Nephron (organoid): Measurements from ENCODE around the gene ANAPC7.
"Not testable (repeated sequence)": the region's sequence is repeated elsewhere in the genome, so short reads cannot be mapped to it uniquely, and the experiment has no call there.

Experiments
- H3K27ac Mint-ChIP-seq, 3 experiments: 2 replicates each; pipeline ENCODE4 v1.8.0; 2020; ENCODE audit warnings: mixed read lengths in 3 of 3, mild to moderate bottlenecking in 2 of 3, moderate library complexity in 1 of 3
- H3K27me3 Mint-ChIP-seq: 2 replicates; pipeline ENCODE4 v1.8.0; 2021; ENCODE audit warnings: low read depth, mild to moderate bottlenecking, moderate library complexity, mixed read lengths
- H3K36me3 Mint-ChIP-seq: 2 replicates; pipeline ENCODE4 v1.8.0; 2020; ENCODE audit warnings: low read depth, mixed read lengths
- H3K4me1 Mint-ChIP-seq: 2 replicates; pipeline ENCODE4 v1.8.0; 2020; ENCODE audit warnings: mixed read lengths
- H3K4me3 Mint-ChIP-seq, 3 experiments: 2 replicates each; pipeline ENCODE4 v1.8.0; 2020; ENCODE audit warnings: mild to moderate bottlenecking in 3 of 3, mixed read lengths in 3 of 3, moderate library complexity in 2 of 3
- H3K9me3 Mint-ChIP-seq: 2 replicates; pipeline ENCODE4 v1.8.0; 2020; ENCODE audit warnings: mixed read lengths
- CTCF ChIP-seq, 3 experiments: fragments of 200-600 bp; sonication (generic); IDR thresholded peaks; one replicate each; pipeline ENCODE4 v1.5.0; 2021; ENCODE audit warnings: antibody characterized with exemption in 3 of 3; ENCODE audit not compliant: unreplicated experiment in 3 of 3

Gene ANAPC7

GRCh38 chr12:110367181-110367864 is 36.2 kb downstream of the ANAPC7 start:
- peak overlapping the region; percentile 89 to 96 (median 95) for H3K27ac Mint-ChIP-seq
- peaks cover 8% of the 10 kb centered on the region for H3K4me1 Mint-ChIP-seq
- no peaks in the 10 kb centered on the region for H3K36me3 Mint-ChIP-seq
- TF ChIP-seq CTCF (IDR thresholded peaks at IDR 0.05; ENCODE audit: unreplicated experiment in 3 of 3), result no peak
- no peak overlapping the region for H3K4me3 Mint-ChIP-seq
- H3K9me3 Mint-ChIP-seq, result no peaks in the 10 kb centered on the region
- H3K27me3 Mint-ChIP-seq, result no peaks in the 10 kb centered on the region

DNA sequence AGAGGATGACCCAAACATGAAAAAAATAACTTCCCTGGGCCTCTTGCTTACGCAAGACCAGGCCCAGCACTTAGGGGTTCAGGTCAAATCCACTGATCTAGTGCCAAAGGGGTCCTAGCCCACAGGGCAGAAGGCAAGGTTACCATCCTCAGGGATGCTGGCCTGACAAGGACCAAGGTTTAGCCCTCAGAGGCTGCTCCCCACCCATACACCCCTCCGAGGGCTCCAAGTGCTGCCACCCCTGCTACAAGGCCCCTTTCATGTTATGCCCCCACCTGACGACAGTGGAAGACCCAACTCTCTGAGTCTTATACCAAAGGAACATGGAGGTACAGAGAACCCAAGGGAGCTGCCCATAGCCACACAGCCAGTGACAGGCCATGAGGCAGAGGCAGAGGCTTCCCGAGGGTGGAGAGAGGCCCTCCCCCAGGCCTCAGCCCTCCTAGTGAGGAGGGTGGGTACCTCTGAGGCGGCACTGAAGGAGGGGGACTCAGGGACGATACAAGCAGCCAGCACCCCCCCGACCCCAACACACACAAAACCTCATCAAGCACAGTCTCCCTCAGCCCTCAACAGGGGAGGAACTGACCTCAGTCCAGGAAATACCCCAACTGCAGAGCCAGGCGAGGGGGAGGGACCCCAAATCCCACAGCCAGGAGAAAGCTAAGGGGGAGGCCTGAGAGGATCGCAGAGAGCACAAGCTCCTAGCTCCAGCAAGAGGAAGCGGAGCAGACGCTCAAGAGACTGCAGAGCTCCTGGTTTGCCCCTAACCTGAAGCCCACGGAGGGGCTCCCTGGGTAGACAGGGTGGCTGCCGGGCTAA is 37.0 kb downstream of the ANAPC7 start:
- Mint-ChIP-seq H3K4me3 (no peak overlapping the region), H3K27me3 (no peaks in the 10 kb centered on the region), H3K9me3 (no peaks in the 10 kb centered on the region), H3K27ac (peak overlapping the region; percentile 89 to 96 (median 95)), H3K4me1 (peaks cover 8% of the 10 kb centered on the region), H3K36me3 (no peaks in the 10 kb centered on the region)
- no peak for TF ChIP-seq CTCF (IDR thresholded peaks at IDR 0.05; ENCODE audit: unreplicated experiment in 3 of 3)

- TF ChIP-seq CTCF (IDR thresholded peaks at IDR 0.05; ENCODE audit: unreplicated experiment in 3 of 3), result no peak
- Mint-ChIP-seq H3K36me3 (no peaks in the 10 kb centered on the region), H3K27me3 (no peaks in the 10 kb centered on the region), H3K4me1 (peaks cover 8% of the 10 kb centered on the region), H3K9me3 (no peaks in the 10 kb centered on the region), H3K4me3 (no peak overlapping the region), H3K27ac (peak overlapping the region; percentile 30 to 89 (median 69))
These were observed 37.8 kb downstream of the ANAPC7 start for GRCh38 chr12:110365489-110366320.

- no peak for TF ChIP-seq CTCF (IDR thresholded peaks at IDR 0.05; ENCODE audit: unreplicated experiment in 3 of 3)
- Mint-ChIP-seq H3K4me1 (no peaks in the 10 kb centered on the region), H3K27me3 (no peaks in the 10 kb centered on the region), H3K36me3 (no peaks in the 10 kb centered on the region), H3K4me3 (no peak overlapping the region), H3K27ac (no peak overlapping the region), H3K9me3 (no peaks in the 10 kb centered on the region)
These were observed 42.3 kb downstream of the ANAPC7 start for GRCh38 chr12:110361216-110361615.

DNA sequence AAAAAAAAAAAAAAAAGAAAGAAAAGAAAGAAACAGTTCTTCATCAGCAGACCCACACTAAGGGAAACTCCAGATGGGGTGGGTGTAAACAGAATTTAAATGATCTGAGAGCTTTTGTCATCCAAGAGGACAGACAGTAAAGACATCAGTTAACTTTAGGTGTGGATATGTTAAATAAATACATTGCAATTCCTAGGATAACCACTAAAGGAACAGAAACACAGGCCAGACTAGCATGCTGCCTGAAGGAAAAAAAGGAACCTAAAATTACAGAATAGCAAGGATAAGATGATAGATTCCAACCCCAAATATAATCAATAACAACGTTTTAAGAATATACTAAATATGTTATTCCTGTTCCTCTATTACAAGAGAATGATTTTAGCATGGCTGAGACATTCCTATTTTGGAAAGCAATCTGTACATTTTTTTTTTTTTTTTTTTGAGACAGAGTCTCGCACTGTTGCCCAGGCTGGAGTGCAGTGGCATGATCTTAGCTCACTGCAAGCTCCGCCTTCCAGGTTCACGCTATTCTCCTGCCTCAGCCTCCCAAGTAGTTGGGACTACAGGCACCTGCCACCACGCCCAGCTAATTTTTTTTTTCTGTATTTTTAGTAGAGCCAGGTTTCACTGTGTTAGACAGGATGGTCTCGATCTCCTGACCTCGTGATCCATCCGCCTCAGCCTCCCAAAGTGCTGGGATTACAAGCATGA is 45.0 kb downstream of the ANAPC7 start:
- not testable (repeated sequence) for H3K4me1 Mint-ChIP-seq, H3K27ac Mint-ChIP-seq, H3K4me3 Mint-ChIP-seq, H3K36me3 Mint-ChIP-seq, H3K9me3 Mint-ChIP-seq, H3K27me3 Mint-ChIP-seq
- peak; percentile 24 to 31 (median 26) for TF ChIP-seq CTCF (IDR thresholded peaks at IDR 0.05; ENCODE audit: unreplicated experiment in 3 of 3)
